ENCODE data around the gene PIGL.
"Not testable (repeated sequence)": the region's sequence is repeated elsewhere in the genome, so short reads cannot be mapped to it uniquely, and the experiment has no call there.

PIGL gene

DNA sequence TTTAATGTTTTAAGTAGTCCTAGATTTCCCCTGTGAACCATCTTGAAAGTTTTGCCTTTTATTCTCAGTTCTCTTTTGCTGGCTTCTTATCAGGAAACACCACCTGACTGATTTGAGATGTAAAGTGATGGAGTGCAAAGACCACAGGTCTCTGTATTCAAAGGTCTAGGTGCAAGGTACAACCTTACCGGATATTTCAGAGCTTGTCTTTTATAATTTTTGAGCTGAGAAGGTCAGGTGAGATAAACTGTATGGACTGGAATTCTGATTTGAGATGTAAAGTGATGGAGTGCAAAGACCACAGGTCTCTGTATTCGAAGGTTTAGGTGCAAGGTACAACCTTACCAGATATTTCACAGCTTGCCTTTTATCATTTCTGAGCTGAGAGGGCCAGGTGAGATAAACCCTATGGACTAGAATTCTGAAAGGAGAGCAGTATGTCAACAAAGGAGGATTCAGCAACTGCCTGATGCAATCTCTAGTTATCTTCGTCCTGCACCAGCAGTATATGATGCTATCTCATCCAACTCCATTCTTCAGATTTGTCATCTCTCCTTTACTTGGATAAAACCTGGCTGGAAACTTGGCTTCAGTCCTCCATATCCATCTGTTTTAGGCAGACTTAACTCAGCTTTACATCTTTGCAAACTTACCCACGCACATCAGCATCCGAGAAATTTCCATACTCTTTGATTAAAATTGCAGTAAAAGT is 72.0 kb downstream of the PIGL start:
- H3K79me2 ChIP-seq (ENCODE audit: insufficient read depth, low read length), result no peaks in the 10 kb centered on the region
- no peak overlapping the region for H3K4me3 ChIP-seq (ENCODE audit: low read depth in 1 of 2, low read length in 2 of 2)
- no peaks in the 10 kb centered on the region for H4K20me1 ChIP-seq (ENCODE audit: insufficient read depth, low read length)
- H3K4me1 ChIP-seq (ENCODE audit: insufficient read depth, low read length), result no peaks in the 10 kb centered on the region
- no peak for ATAC-seq (ENCODE audit: insufficient read depth, low read depth)
- H3K9ac ChIP-seq (ENCODE audit: low read depth, low read length), result no peak overlapping the region
- H3K27me3 ChIP-seq (ENCODE audit: insufficient read depth, low read length, poor library complexity), result no peaks in the 10 kb centered on the region
- H3K9me3 ChIP-seq (ENCODE audit: insufficient read depth, low read length, severe bottlenecking), result no peaks in the 10 kb centered on the region
- no peak overlapping the region for H3K4me2 ChIP-seq (ENCODE audit: insufficient read depth, low read length)
- TF ChIP-seq EZH2 (IDR thresholded peaks at IDR 0.05; ENCODE audit: borderline replicate concordance, low read depth, low read length, severe bottlenecking), result no peak
- no peak for DNase-seq
- H3K27ac ChIP-seq (ENCODE audit: low read length), result no peak overlapping the region
- H3K36me3 ChIP-seq (ENCODE audit: insufficient read depth, low read length), result peaks cover 4% of the 10 kb centered on the region
- no peak overlapping the region for H2AFZ ChIP-seq (ENCODE audit: low read depth, low read length)

DNA sequence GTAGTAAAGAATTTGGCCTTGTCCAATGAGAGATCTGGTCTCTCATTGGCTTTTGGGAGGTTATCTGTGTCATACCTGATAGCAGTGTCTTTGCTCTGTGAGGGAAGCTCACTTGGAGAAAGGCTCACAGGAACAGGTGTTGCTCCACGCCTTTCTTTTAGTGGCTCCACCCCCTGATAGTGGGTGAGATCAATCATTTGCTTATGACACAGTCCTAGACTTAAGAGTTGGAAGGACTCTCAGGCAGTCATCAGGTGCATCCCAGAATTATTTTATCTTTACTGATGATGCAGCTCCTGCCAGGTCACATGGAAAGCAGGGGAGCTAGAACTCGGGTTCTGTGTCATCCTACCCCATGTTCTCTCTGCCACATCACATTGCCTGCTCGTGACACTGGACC is 76.9 kb downstream of the PIGL start:
- TF ChIP-seq, protein P1, sequence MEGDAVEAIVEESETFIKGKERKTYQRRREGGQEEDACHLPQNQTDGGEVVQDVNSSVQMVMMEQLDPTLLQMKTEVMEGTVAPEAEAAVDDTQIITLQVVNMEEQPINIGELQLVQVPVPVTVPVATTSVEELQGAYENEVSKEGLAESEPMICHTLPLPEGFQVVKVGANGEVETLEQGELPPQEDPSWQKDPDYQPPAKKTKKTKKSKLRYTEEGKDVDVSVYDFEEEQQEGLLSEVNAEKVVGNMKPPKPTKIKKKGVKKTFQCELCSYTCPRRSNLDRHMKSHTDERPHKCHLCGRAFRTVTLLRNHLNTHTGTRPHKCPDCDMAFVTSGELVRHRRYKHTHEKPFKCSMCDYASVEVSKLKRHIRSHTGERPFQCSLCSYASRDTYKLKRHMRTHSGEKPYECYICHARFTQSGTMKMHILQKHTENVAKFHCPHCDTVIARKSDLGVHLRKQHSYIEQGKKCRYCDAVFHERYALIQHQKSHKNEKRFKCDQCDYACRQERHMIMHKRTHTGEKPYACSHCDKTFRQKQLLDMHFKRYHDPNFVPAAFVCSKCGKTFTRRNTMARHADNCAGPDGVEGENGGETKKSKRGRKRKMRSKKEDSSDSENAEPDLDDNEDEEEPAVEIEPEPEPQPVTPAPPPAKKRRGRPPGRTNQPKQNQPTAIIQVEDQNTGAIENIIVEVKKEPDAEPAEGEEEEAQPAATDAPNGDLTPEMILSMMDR (IDR thresholded peaks at IDR 0.05; ENCODE audit: borderline replicate concordance, extremely low read depth, low read length, poor library complexity, severe bottlenecking), result no peak
- TF ChIP-seq EZH2 (IDR thresholded peaks at IDR 0.05; ENCODE audit: borderline replicate concordance, low read depth, low read length, severe bottlenecking), result no peak
- Histone ChIP-seq H4K20me1 (ENCODE audit: insufficient read depth, low read length) (no peaks in the 10 kb centered on the region), H2AFZ (ENCODE audit: low read depth, low read length) (no peak overlapping the region)

GRCh38 chr17:16294560-16294959 is 77.5 kb downstream of the PIGL start:
- Histone ChIP-seq H4K20me1 (ENCODE audit: insufficient read depth, low read length) (no peaks in the 10 kb centered on the region), H3K4me1 (ENCODE audit: insufficient read depth, low read length) (no peaks in the 10 kb centered on the region), H3K4me3 (ENCODE audit: low read depth in 1 of 2, low read length in 2 of 2) (no peak overlapping the region), H3K9ac (ENCODE audit: low read depth, low read length) (no peak overlapping the region), H3K27me3 (ENCODE audit: insufficient read depth, low read length, poor library complexity) (no peaks in the 10 kb centered on the region), H3K27ac (ENCODE audit: low read length) (no peak overlapping the region), H2AFZ (ENCODE audit: low read depth, low read length) (no peak overlapping the region), H3K79me2 (ENCODE audit: insufficient read depth, low read length) (no peaks in the 10 kb centered on the region), H3K9me3 (ENCODE audit: insufficient read depth, low read length, severe bottlenecking) (no peaks in the 10 kb centered on the region), H3K4me2 (ENCODE audit: insufficient read depth, low read length) (no peak overlapping the region), H3K36me3 (ENCODE audit: insufficient read depth, low read length) (no peaks in the 10 kb centered on the region)
- TF ChIP-seq EZH2 (IDR thresholded peaks at IDR 0.05; ENCODE audit: borderline replicate concordance, low read depth, low read length, severe bottlenecking), result no peak
- DNase-seq (no peak), ATAC-seq (ENCODE audit: insufficient read depth, low read depth) (no peak)

More for the DNA sequence above, 76.9 kb downstream of the PIGL start:
- Histone ChIP-seq H3K9ac (ENCODE audit: low read depth, low read length) (no peak overlapping the region), H3K9me3 (ENCODE audit: insufficient read depth, low read length, severe bottlenecking) (no peaks in the 10 kb centered on the region), H3K79me2 (ENCODE audit: insufficient read depth, low read length) (no peaks in the 10 kb centered on the region), H3K4me2 (ENCODE audit: insufficient read depth, low read length) (no peak overlapping the region), H3K4me3 (ENCODE audit: low read depth in 1 of 2, low read length in 2 of 2) (no peak overlapping the region), H3K4me1 (ENCODE audit: insufficient read depth, low read length) (no peaks in the 10 kb centered on the region), H3K36me3 (ENCODE audit: insufficient read depth, low read length) (no peaks in the 10 kb centered on the region), H3K27me3 (ENCODE audit: insufficient read depth, low read length, poor library complexity) (no peaks in the 10 kb centered on the region), H3K27ac (ENCODE audit: low read length) (no peak overlapping the region)
- DNase-seq (no peak), ATAC-seq (ENCODE audit: insufficient read depth, low read depth) (no peak)

DNA sequence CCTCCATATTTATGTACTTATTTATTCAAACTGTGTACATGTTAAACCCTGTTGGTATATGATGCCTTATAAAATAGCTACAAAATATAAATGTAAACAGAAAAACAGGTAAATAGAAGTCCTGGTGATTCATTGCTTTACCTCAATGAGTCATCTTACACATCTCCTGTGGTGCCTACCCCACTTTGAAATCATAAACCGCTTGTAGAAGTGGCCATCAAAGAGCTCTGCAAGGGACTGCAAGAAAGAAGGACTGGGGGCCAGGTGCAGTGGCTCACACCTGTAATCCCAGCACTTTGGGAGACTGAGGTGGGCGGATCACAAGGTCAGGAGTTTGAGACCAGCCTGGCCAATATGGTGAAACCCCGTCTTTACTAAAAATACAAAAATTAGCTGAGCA is 79.1 kb downstream of the PIGL start:
- H2AFZ ChIP-seq (ENCODE audit: low read depth, low read length), result not testable (repeated sequence)

More for the DNA sequence above, 79.1 kb downstream of the PIGL start:
- H3K9ac ChIP-seq (ENCODE audit: low read depth, low read length); H4K20me1 ChIP-seq (ENCODE audit: insufficient read depth, low read length); H3K4me2 ChIP-seq (ENCODE audit: insufficient read depth, low read length); H3K9me3 ChIP-seq (ENCODE audit: insufficient read depth, low read length, severe bottlenecking); H3K36me3 ChIP-seq (ENCODE audit: insufficient read depth, low read length); H3K79me2 ChIP-seq (ENCODE audit: insufficient read depth, low read length); H3K27ac ChIP-seq (ENCODE audit: low read length); H3K27me3 ChIP-seq (ENCODE audit: insufficient read depth, low read length, poor library complexity); ATAC-seq (ENCODE audit: insufficient read depth, low read depth); DNase-seq; H3K4me3 ChIP-seq (ENCODE audit: low read depth in 1 of 2, low read length in 2 of 2); H3K4me1 ChIP-seq (ENCODE audit: insufficient read depth, low read length): not testable (repeated sequence)
